IMR-90 (cell line): ENCODE data around the gene SCAMP2.

Experiments
- CEBPB ChIP-seq: IDR thresholded peaks from 2 replicates; pipeline ENCODE4 v1.6.1; 2012; ENCODE audit warnings: low read depth, low read length, improper control_type of control experiment
- CHD1 ChIP-seq: IDR thresholded peaks from 2 replicates; pipeline ENCODE4 v1.6.1; 2012; ENCODE audit warnings: low read depth, low read length, improper control_type of control experiment
- CTCF ChIP-seq: conservative IDR thresholded peaks from 2 replicates; pipeline ENCODE4 v1.5.1; 2012; ENCODE audit warnings: mild to moderate bottlenecking, low read depth, low read length, improper control_type of control experiment
- FOS ChIP-seq: fragments of 150-350 bp; IDR thresholded peaks from 2 replicates; pipeline ENCODE4 v1.6.1; 2016; ENCODE audit warnings: low read depth, low read length
- MAZ ChIP-seq: IDR thresholded peaks from 2 replicates; pipeline ENCODE4 v1.6.1; 2012; ENCODE audit warnings: low read depth, mild to moderate bottlenecking, low read length, improper control_type of control experiment, moderate library complexity, borderline replicate concordance
- MXI1 ChIP-seq: IDR thresholded peaks from 2 replicates; pipeline ENCODE4 v1.6.1; 2012; ENCODE audit warnings: low read depth, mild to moderate bottlenecking, low read length, moderate library complexity, borderline replicate concordance
- NFE2L2 ChIP-seq: fragments of 150-350 bp; IDR thresholded peaks from 2 replicates; pipeline ENCODE4 v1.6.1; 2016; ENCODE audit warnings: low read depth, mild to moderate bottlenecking, low read length
- POLR2A ChIP-seq: IDR thresholded peaks from 2 replicates; pipeline ENCODE4 v1.6.1; 2012; ENCODE audit warnings: mild to moderate bottlenecking, low read depth, low read length
- RAD21 ChIP-seq: IDR thresholded peaks from 2 replicates; pipeline ENCODE4 v1.6.1; 2012; ENCODE audit warnings: low read length, improper control_type of control experiment
- SMC3 ChIP-seq: fragments of 150-350 bp; IDR thresholded peaks from 2 replicates; pipeline ENCODE4 v1.6.1; 2016; ENCODE audit warnings: low read depth, mild to moderate bottlenecking, antibody characterized with exemption, low read length, moderate library complexity
- USF2 ChIP-seq: fragments of 150-350 bp; IDR thresholded peaks from 2 replicates; pipeline ENCODE4 v1.6.1; 2017; ENCODE audit warnings: mild to moderate bottlenecking, antibody characterized with exemption, low read length, low read depth

GRCh38 chr15:74872702-74873035, 496 bp downstream of the SCAMP2 start:
- TF ChIP-seq CTCF (no peak), NFE2L2 (no peak), CHD1 (no peak), POLR2A (no peak), SMC3 (no peak), MXI1 (no peak), USF2 (no peak), RAD21 (no peak), FOS (no peak), MAZ (no peak), CEBPB (no peak)
